GM12878 (cell line): ENCODE results near the gene COL5A3. TPM values are rescaled to one million over a fixed set of nuclear protein-coding genes. Genes with fewer than 3 reads are reported as not detected.
A peak's percentile ranks its signal among the peaks of the same experiment; 100 is the strongest.

Source experiments
- ATAC-seq: fragments of 200-7000 bp; cut with Tn5 transposase; 3 replicates; pipeline ENCODE4 v1.9.1; 2020; ENCODE audit warnings: mild to moderate bottlenecking, moderate library complexity
- BruUV-seq: library from RNA; stranded (reverse); fragments of 400-500 nt; replicated peaks from 2 replicates; lab custom pipeline; 2021; lab: Mats Ljungman, UMichigan
- CTCF ChIA-PET: fragments of 300-600 bp; sonication (Branson Sonifier 250); formaldehyde crosslinking; extraction: SDS; loops from one replicate; lab custom pipeline; 2021; ENCODE audit warnings: inconsistent platforms; lab: Yijun Ruan, JAX
- POLR2A ChIA-PET: fragments of 350-600 bp; formaldehyde crosslinking; extraction: SDS; loops from one replicate; lab custom pipeline; 2021; ENCODE audit warnings: inconsistent platforms; lab: Charles Lee
- RAD21 ChIA-PET: fragments of 300-600 bp; sonication (Branson Sonifier 250); formaldehyde crosslinking; loops from one replicate; lab custom pipeline; 2023; ENCODE audit warnings: antibody characterized with exemption; ENCODE audit not compliant: unreplicated experiment; lab: Charles Lee
- SMC1A ChIA-PET: fragments of 300-600 bp; sonication (Branson Sonifier 250); formaldehyde crosslinking; loops from one replicate; lab custom pipeline; 2023; ENCODE audit not compliant: unreplicated experiment, uncharacterized antibody; lab: Charles Lee
- DNase-seq: peaks from one replicate; pipeline ENCODE4 v3.0.0-alpha.2; 2011; ENCODE audit warnings: low read depth, low spot score
- FAIRE-seq: peaks from 3 replicates; lab custom pipeline; 2011; peaks lifted over from hg19 to GRCh38; lab: Jason Lieb, UNC
- H2AFZ ChIP-seq: 2 replicates; pipeline ENCODE4 v1.6.0; 2011; ENCODE audit warnings: low read depth, low read length, control low read depth; ENCODE audit not compliant: control insufficient read depth
- H3K27ac ChIP-seq: 2 replicates; pipeline ENCODE4 v1.5.1; 2011; ENCODE audit warnings: control low read depth; ENCODE audit not compliant: control insufficient read depth, insufficient read depth
- H3K27me3 ChIP-seq, 2 experiments: replicated peaks in 1 of 2; 2 replicates each; pipeline versions ENCODE4 v1.6.0 to v1.6.1; 2011; ENCODE audit warnings: low read length in 1 of 2; ENCODE audit not compliant: control insufficient read depth in 2 of 2, insufficient read depth in 2 of 2
- H3K36me3 ChIP-seq, 2 experiments: 2 replicates each; pipeline ENCODE4 v1.5.1; 2011; ENCODE audit warnings: low read length in 1 of 2; ENCODE audit not compliant: control insufficient read depth in 2 of 2, insufficient read depth in 2 of 2
- H3K4me1 ChIP-seq: 2 replicates; pipeline ENCODE4 v1.6.1; 2011; ENCODE audit warnings: mild to moderate bottlenecking, low read length, moderate library complexity, mixed read lengths; ENCODE audit not compliant: control insufficient read depth, insufficient read depth
- H3K4me2 ChIP-seq: 2 replicates; pipeline ENCODE4 v1.6.0; 2011; ENCODE audit warnings: control low read depth; ENCODE audit not compliant: control insufficient read depth, insufficient read depth
- H3K4me3 ChIP-seq: fragments of 200-600 bp; sonication (generic); 2 replicates; pipeline ENCODE4 v1.5.1; 2016
- H3K79me2 ChIP-seq: 2 replicates; pipeline ENCODE4 v1.6.0; 2011; ENCODE audit warnings: low read length; ENCODE audit not compliant: control insufficient read depth, insufficient read depth
- H3K9ac ChIP-seq: 2 replicates; pipeline ENCODE4 v1.8.0; 2011; ENCODE audit warnings: low read length, control low read depth, mixed read lengths; ENCODE audit not compliant: control insufficient read depth, insufficient read depth
- H3K9me3 ChIP-seq: replicated peaks from 3 replicates; pipeline ENCODE4 v1.5.1; 2011; ENCODE audit warnings: mild to moderate bottlenecking, low read length; ENCODE audit not compliant: control insufficient read depth, insufficient read depth
- H4K20me1 ChIP-seq: 2 replicates; pipeline ENCODE4 v1.6.0; 2011; ENCODE audit not compliant: control insufficient read depth, insufficient read depth
- KLF5 ChIP-seq: fragments of 450-650 bp; IDR thresholded peaks from 2 replicates; pipeline ENCODE4 v1.6.1; 2014; ENCODE audit warnings: mild to moderate bottlenecking; ENCODE audit not compliant: partially characterized antibody
- NFYA ChIP-seq: IDR thresholded peaks from 2 replicates; pipeline ENCODE4 v1.6.1; 2011; ENCODE audit warnings: low read depth, mild to moderate bottlenecking, low read length, improper control_type of control experiment, borderline replicate concordance
- WGBS: methylation state at CpG from one replicate; pipeline ENCODE4 v1.1.6; 2016; ENCODE audit warnings: low lambda C conversion rate; ENCODE audit not compliant: insufficient replicate concordance, insufficient coverage; ENCODE audit errors: missing lambda C conversion rate; 5-methylcytosine and 5-hydroxymethylcytosine counted together
- in situ Hi-C: fragments of 300-500 bp; cut with MboI; formaldehyde crosslinking; loops from 9 replicates; pipeline ENCODE4 v1.14.3; 2018; ENCODE audit warnings: mixed read lengths
- intact Hi-C: fragments of 100-400 bp; cut with micrococcal nuclease; formaldehyde crosslinking; loops from one replicate; pipeline ENCODE4 v1.14.2; 2022; ENCODE audit not compliant: unreplicated experiment
- microRNA-seq: library from miRNA; unstranded; fragments of <30 nt; microRNA quantifications from one replicate; pipeline ENCODE4, GENCODE V29; 2018
- polyA plus RNA-seq, 11 experiments: library from polyadenylated mRNA; depleted of rRNA in 4 of 11; unstranded in 6 of 11; stranded (reverse) in 5 of 11; fragments of >200 nt; fragmentation: Nextera tagmentation in 4 of 11; fragmentation: Illumina TruSeq in 1 of 11; extraction: Ambion mirVana in 4 of 11; extraction: Trizol in 1 of 11; gene quantifications; 1 replicate in 1 of 11; 2 replicates in 10 of 11; pipeline versions ENCODE4 v1.2.1 to v1.2.3, GENCODE V29; 2011 to 2016; ENCODE audit warnings: inconsistent platforms in 2 of 11, missing spikeins in 2 of 11, low read depth in 1 of 11
- small RNA-seq: library from RNA; depleted of rRNA; stranded (forward); fragments of <200 nt; gene quantifications from one replicate; pipeline ENCODE3, GENCODE V24; 2014
- total RNA-seq, 4 experiments: library from RNA; depleted of rRNA in 3 of 4; stranded (reverse); fragments of >200 nt in 3 of 4; fragmentation: Illumina TruSeq in 1 of 4; extraction: Trizol in 1 of 4; gene quantifications; 2 replicates each; pipeline versions ENCODE4 v1.2.1 to v1.2.3, GENCODE V29; 2013 to 2021
- TF ChIP-seq, protein P1 (sequence below): IDR thresholded peaks from 2 replicates; pipeline ENCODE4 v1.6.1; 2011; ENCODE audit warnings: borderline replicate concordance, low read depth, mild to moderate bottlenecking, moderate library complexity, low read length; ENCODE audit not compliant: insufficient read depth, poor library complexity, severe bottlenecking

COL5A3 gene
- total and polyA plus RNA-seq, 10 of the 15 experiments (the other 5 are each of a cell fraction or from before 2014, with no cell fraction given): under 0.01 to 8.3 (median 0.10) TPM; not detected in 2

DNA sequence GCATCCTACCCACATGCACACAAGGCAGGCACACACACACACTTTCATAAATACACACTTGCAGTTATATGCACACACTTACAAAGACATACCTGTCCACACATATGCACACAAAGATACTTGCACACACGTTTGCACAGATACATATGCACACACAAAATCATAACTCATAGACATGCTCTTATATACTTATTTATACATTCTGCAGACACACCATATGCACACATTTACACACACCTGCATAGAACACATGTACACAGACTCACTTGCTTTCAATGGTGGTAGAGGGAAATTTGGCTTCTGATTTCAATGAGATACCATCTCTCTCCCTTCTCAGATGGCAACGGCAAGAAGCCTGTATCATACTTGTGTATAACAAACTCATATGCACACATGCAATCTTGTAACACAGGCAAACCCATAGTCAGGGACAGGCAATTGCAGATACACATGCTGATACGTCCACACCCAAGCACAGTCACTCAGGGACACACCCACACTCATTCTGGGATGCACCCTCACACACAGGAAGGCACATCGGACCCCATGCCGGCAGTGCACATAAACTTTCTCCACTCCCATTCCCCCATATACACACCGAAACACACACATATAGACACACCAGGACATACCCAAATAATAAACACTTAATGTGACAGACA lies 98.6 kb downstream of the COL5A3 start:
- in situ Hi-C loops: loop anchor here (10.0 kb wide), 1 partner anchor 777 kb away; no protein-coding TSS in a partner anchor
- no peaks in the 10 kb centered on the region for H3K9me3 ChIP-seq
- no peak overlapping the region for H3K4me2 ChIP-seq
- no peaks in the 10 kb centered on the region for H3K79me2 ChIP-seq
- RAD21 ChIA-PET: no interaction called here
- H3K4me3 ChIP-seq: no peak overlapping the region
- intact Hi-C loops: no loop called here
- peaks cover 6 to 9% of the 10 kb centered on the region in 2 experiments for H3K27me3 ChIP-seq
- FAIRE-seq (no peak), DNase-seq (no peak), ATAC-seq (no peak)
- H3K36me3 ChIP-seq: no peaks in the 10 kb centered on the region
- no TSS peak for BruUV-seq
- 20% methylated on average over 6 of the region's 6 CpGs for WGBS
- CTCF ChIA-PET: no interaction called here
- SMC1A ChIA-PET: no interaction called here
- no peak overlapping the region for H3K9ac ChIP-seq
- peaks cover 3% of the 10 kb centered on the region for H3K4me1 ChIP-seq
- no peak overlapping the region for H2AFZ ChIP-seq
- no peaks in the 10 kb centered on the region for H4K20me1 ChIP-seq
- no peak for TF ChIP-seq NFYA
- TF ChIP-seq, protein P1, sequence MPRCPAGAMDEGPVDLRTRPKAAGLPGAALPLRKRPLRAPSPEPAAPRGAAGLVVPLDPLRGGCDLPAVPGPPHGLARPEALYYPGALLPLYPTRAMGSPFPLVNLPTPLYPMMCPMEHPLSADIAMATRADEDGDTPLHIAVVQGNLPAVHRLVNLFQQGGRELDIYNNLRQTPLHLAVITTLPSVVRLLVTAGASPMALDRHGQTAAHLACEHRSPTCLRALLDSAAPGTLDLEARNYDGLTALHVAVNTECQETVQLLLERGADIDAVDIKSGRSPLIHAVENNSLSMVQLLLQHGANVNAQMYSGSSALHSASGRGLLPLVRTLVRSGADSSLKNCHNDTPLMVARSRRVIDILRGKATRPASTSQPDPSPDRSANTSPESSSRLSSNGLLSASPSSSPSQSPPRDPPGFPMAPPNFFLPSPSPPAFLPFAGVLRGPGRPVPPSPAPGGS: peak; percentile 87
- POLR2A ChIA-PET: no interaction called here
- H3K27ac ChIP-seq: no peak overlapping the region

- no peak for ATAC-seq
- TF ChIP-seq KLF5: no peak
- Histone ChIP-seq H3K4me1 (no peaks in the 10 kb centered on the region), H3K9ac (no peak overlapping the region), H3K4me3 (no peak overlapping the region), H3K79me2 (no peaks in the 10 kb centered on the region), H3K27me3 (peaks cover 6 to 9% of the 10 kb centered on the region in 2 experiments), H3K36me3 (no peaks in the 10 kb centered on the region), H2AFZ (no peak overlapping the region), H4K20me1 (no peaks in the 10 kb centered on the region), H3K27ac (no peak overlapping the region), H3K9me3 (no peaks in the 10 kb centered on the region), H3K4me2 (no peak overlapping the region)
- RAD21 ChIA-PET: no interaction called here
- no peak for FAIRE-seq
- intact Hi-C loops (no loop called here), in situ Hi-C loops (loop anchor here (10.0 kb wide), 1 partner anchor 776 kb away; no protein-coding TSS in a partner anchor)
- WGBS: 0% methylated on average over 1 of the region's 1 CpG
- no TSS peak for BruUV-seq
- SMC1A ChIA-PET: no interaction called here
- CTCF ChIA-PET: interaction anchor here (1.1 kb wide), 1 partner anchor 46 kb away, joined by 3 read pairs; no protein-coding TSS in a partner anchor
- POLR2A ChIA-PET: no interaction called here
- no peak for DNase-seq
These were observed 99.7 kb downstream of the COL5A3 start for GRCh38 chr19:9910625-9911024.

Small RNAs within 50 kb of the gene (microRNA-seq; reads per million reads assigned to microRNA genes)
- gene MIR5589: not detected

Small RNAs within 50 kb of the gene (small RNA-seq; reads per million reads assigned to genes)
- not detected for gene MIR5589

Other genes starting within 250 kb of the COL5A3 start
Only the 7 nearest of the 14 such genes appear.
- gene OLFM2, start 74.0 kb downstream of the COL5A3 start, total RNA-seq (2014; rRNA removed): not detected in 2 replicates
- not detected in 2 replicates for gene OLFM2, start 74.0 kb downstream of the COL5A3 start, total RNA-seq (2014; rRNA removed; fragmentation: Illumina TruSeq; extraction: Trizol)
- gene OLFM2, start 74.0 kb downstream of the COL5A3 start, total RNA-seq (2021): 0.16 and 0.36 TPM in 2 replicates
- 2.4 and 3.5 TPM in 2 replicates for gene OLFM2, start 74.0 kb downstream of the COL5A3 start, polyA plus RNA-seq (2011; rRNA removed)
- 0.07 TPM in 1 of 2 replicates, not detected in the other for gene OLFM2, start 74.0 kb downstream of the COL5A3 start, polyA plus RNA-seq (2014; fragmentation: Illumina TruSeq; extraction: Trizol)
- gene OLFM2, start 74.0 kb downstream of the COL5A3 start, polyA plus RNA-seq (2014; fragmentation: Nextera tagmentation; extraction: Ambion mirVana): not detected
- 0.04 and 0.27 TPM in 2 replicates for gene OLFM2, start 74.0 kb downstream of the COL5A3 start, polyA plus RNA-seq (2014; rRNA removed)
- gene OLFM2, start 74.0 kb downstream of the COL5A3 start, polyA plus RNA-seq (2016; fragmentation: Nextera tagmentation; extraction: Ambion mirVana): under 1 TPM in 1 of 2 experiments, not detected in 1; 0.09 TPM
- gene RDH8, start 3.0 kb upstream of the COL5A3 start, total RNA-seq (2014; rRNA removed): not detected in 2 replicates
- not detected in 2 replicates for gene RDH8, start 3.0 kb upstream of the COL5A3 start, total RNA-seq (2014; rRNA removed; fragmentation: Illumina TruSeq; extraction: Trizol)
- not detected in 2 replicates for gene RDH8, start 3.0 kb upstream of the COL5A3 start, total RNA-seq (2021)
- gene RDH8, start 3.0 kb upstream of the COL5A3 start, polyA plus RNA-seq (2011; rRNA removed): 0.46 and 0.58 TPM in 2 replicates
- not detected in 2 replicates for gene RDH8, start 3.0 kb upstream of the COL5A3 start, polyA plus RNA-seq (2014; fragmentation: Illumina TruSeq; extraction: Trizol)
- under 1 TPM in 1 of 2 experiments, not detected in 1; 0.04 TPM for gene RDH8, start 3.0 kb upstream of the COL5A3 start, polyA plus RNA-seq (2014; fragmentation: Nextera tagmentation; extraction: Ambion mirVana)
- gene RDH8, start 3.0 kb upstream of the COL5A3 start, polyA plus RNA-seq (2014; rRNA removed): 0.05 TPM in 1 of 2 replicates, not detected in the other
- not detected for gene RDH8, start 3.0 kb upstream of the COL5A3 start, polyA plus RNA-seq (2016; fragmentation: Nextera tagmentation; extraction: Ambion mirVana)
- 44.6 and 45.4 TPM in 2 replicates for gene SHFL, start 75.8 kb upstream of the COL5A3 start, total RNA-seq (2014; rRNA removed)
- 30.5 and 30.7 TPM in 2 replicates for gene SHFL, start 75.8 kb upstream of the COL5A3 start, total RNA-seq (2014; rRNA removed; fragmentation: Illumina TruSeq; extraction: Trizol)
- 51.7 and 57.9 TPM in 2 replicates for gene SHFL, start 75.8 kb upstream of the COL5A3 start, total RNA-seq (2021)
- 53.1 and 63.7 TPM in 2 replicates for gene SHFL, start 75.8 kb upstream of the COL5A3 start, polyA plus RNA-seq (2011; rRNA removed)
- gene SHFL, start 75.8 kb upstream of the COL5A3 start, polyA plus RNA-seq (2014; fragmentation: Illumina TruSeq; extraction: Trizol): 41.7 and 49.6 TPM in 2 replicates
- gene SHFL, start 75.8 kb upstream of the COL5A3 start, polyA plus RNA-seq (2014; fragmentation: Nextera tagmentation; extraction: Ambion mirVana): 10 to 100 TPM in 1 of 2 experiments, 1 to 10 TPM in 1; 8.0 to 18.3 TPM
- gene SHFL, start 75.8 kb upstream of the COL5A3 start, polyA plus RNA-seq (2014; rRNA removed): 83.8 and 83.9 TPM in 2 replicates
- gene SHFL, start 75.8 kb upstream of the COL5A3 start, polyA plus RNA-seq (2016; fragmentation: Nextera tagmentation; extraction: Ambion mirVana): 10 to 100 TPM; 33.6 to 36.8 TPM
- gene ANGPTL6, start 92.2 kb upstream of the COL5A3 start, total RNA-seq (2014; rRNA removed): 13.1 and 17.4 TPM in 2 replicates
- 6.0 and 7.2 TPM in 2 replicates for gene ANGPTL6, start 92.2 kb upstream of the COL5A3 start, total RNA-seq (2014; rRNA removed; fragmentation: Illumina TruSeq; extraction: Trizol)
- gene ANGPTL6, start 92.2 kb upstream of the COL5A3 start, total RNA-seq (2021): 16.5 and 16.8 TPM in 2 replicates
- 10.5 and 23.6 TPM in 2 replicates for gene ANGPTL6, start 92.2 kb upstream of the COL5A3 start, polyA plus RNA-seq (2011; rRNA removed)
- 2.3 and 6.6 TPM in 2 replicates for gene ANGPTL6, start 92.2 kb upstream of the COL5A3 start, polyA plus RNA-seq (2014; fragmentation: Illumina TruSeq; extraction: Trizol)
- gene ANGPTL6, start 92.2 kb upstream of the COL5A3 start, polyA plus RNA-seq (2014; fragmentation: Nextera tagmentation; extraction: Ambion mirVana): under 1 TPM; 0.45 to 0.90 TPM
- 18.3 and 18.9 TPM in 2 replicates for gene ANGPTL6, start 92.2 kb upstream of the COL5A3 start, polyA plus RNA-seq (2014; rRNA removed)
- 1 to 10 TPM; 1.3 to 4.9 TPM for gene ANGPTL6, start 92.2 kb upstream of the COL5A3 start, polyA plus RNA-seq (2016; fragmentation: Nextera tagmentation; extraction: Ambion mirVana)
- 96.5 and 123 TPM in 2 replicates for gene PPAN, start 95.9 kb upstream of the COL5A3 start, total RNA-seq (2014; rRNA removed)
- 67.6 and 68.9 TPM in 2 replicates for gene PPAN, start 95.9 kb upstream of the COL5A3 start, total RNA-seq (2014; rRNA removed; fragmentation: Illumina TruSeq; extraction: Trizol)
- 147 and 165 TPM in 2 replicates for gene PPAN, start 95.9 kb upstream of the COL5A3 start, total RNA-seq (2021)
- 40.1 and 92.2 TPM in 2 replicates for gene PPAN, start 95.9 kb upstream of the COL5A3 start, polyA plus RNA-seq (2011; rRNA removed)
- gene PPAN, start 95.9 kb upstream of the COL5A3 start, polyA plus RNA-seq (2014; fragmentation: Illumina TruSeq; extraction: Trizol): 20.3 and 65.0 TPM in 2 replicates
- 1 to 10 TPM; 2.1 to 7.6 TPM for gene PPAN, start 95.9 kb upstream of the COL5A3 start, polyA plus RNA-seq (2014; fragmentation: Nextera tagmentation; extraction: Ambion mirVana)
- 149 and 196 TPM in 2 replicates for gene PPAN, start 95.9 kb upstream of the COL5A3 start, polyA plus RNA-seq (2014; rRNA removed)
- 100 to 1,000 TPM; 163 to 171 TPM for gene PPAN, start 95.9 kb upstream of the COL5A3 start, polyA plus RNA-seq (2016; fragmentation: Nextera tagmentation; extraction: Ambion mirVana)
- 11.4 and 17.4 TPM in 2 replicates for gene P2RY11, start 101.2 kb upstream of the COL5A3 start, total RNA-seq (2014; rRNA removed)
- 7.4 and 8.2 TPM in 2 replicates for gene P2RY11, start 101.2 kb upstream of the COL5A3 start, total RNA-seq (2014; rRNA removed; fragmentation: Illumina TruSeq; extraction: Trizol)
- gene P2RY11, start 101.2 kb upstream of the COL5A3 start, total RNA-seq (2021): 42.0 and 46.5 TPM in 2 replicates
- 12.5 and 26.5 TPM in 2 replicates for gene P2RY11, start 101.2 kb upstream of the COL5A3 start, polyA plus RNA-seq (2011; rRNA removed)
- 1.2 and 4.9 TPM in 2 replicates for gene P2RY11, start 101.2 kb upstream of the COL5A3 start, polyA plus RNA-seq (2014; fragmentation: Illumina TruSeq; extraction: Trizol)
- gene P2RY11, start 101.2 kb upstream of the COL5A3 start, polyA plus RNA-seq (2014; fragmentation: Nextera tagmentation; extraction: Ambion mirVana): under 1 TPM; 0.14 to 0.57 TPM
- gene P2RY11, start 101.2 kb upstream of the COL5A3 start, polyA plus RNA-seq (2014; rRNA removed): 32.5 and 39.0 TPM in 2 replicates
- gene P2RY11, start 101.2 kb upstream of the COL5A3 start, polyA plus RNA-seq (2016; fragmentation: Nextera tagmentation; extraction: Ambion mirVana): 1 to 10 TPM; 6.7 to 7.0 TPM
- 356 and 362 TPM in 2 replicates for gene EIF3G, start 109.4 kb upstream of the COL5A3 start, total RNA-seq (2014; rRNA removed)
- gene EIF3G, start 109.4 kb upstream of the COL5A3 start, total RNA-seq (2014; rRNA removed; fragmentation: Illumina TruSeq; extraction: Trizol): 187 and 220 TPM in 2 replicates
- gene EIF3G, start 109.4 kb upstream of the COL5A3 start, total RNA-seq (2021): 303 and 318 TPM in 2 replicates
- gene EIF3G, start 109.4 kb upstream of the COL5A3 start, polyA plus RNA-seq (2011; rRNA removed): 101 and 119 TPM in 2 replicates
- gene EIF3G, start 109.4 kb upstream of the COL5A3 start, polyA plus RNA-seq (2014; fragmentation: Illumina TruSeq; extraction: Trizol): 132 and 219 TPM in 2 replicates
- 10 to 100 TPM; 28.0 to 48.5 TPM for gene EIF3G, start 109.4 kb upstream of the COL5A3 start, polyA plus RNA-seq (2014; fragmentation: Nextera tagmentation; extraction: Ambion mirVana)
- gene EIF3G, start 109.4 kb upstream of the COL5A3 start, polyA plus RNA-seq (2014; rRNA removed): 284 and 299 TPM in 2 replicates
- gene EIF3G, start 109.4 kb upstream of the COL5A3 start, polyA plus RNA-seq (2016; fragmentation: Nextera tagmentation; extraction: Ambion mirVana): 100 to 1,000 TPM; 201 to 225 TPM